Type B pancreatic cell (in vitro differentiated cells): ENCODE results near the gene CREG2. TPM values are rescaled to one million over a fixed set of nuclear protein-coding genes. Genes with fewer than 3 reads are reported as not detected.
A peak's percentile ranks its signal among the peaks of the same experiment; 100 is the strongest.

Source experiments
- DNase-seq: peaks from one replicate; pipeline ENCODE4 v3.0.0; 2021; ENCODE audit warnings: mixed read lengths; ENCODE audit not compliant: unreplicated experiment; ENCODE audit errors: extremely low spot score
- H3K27ac Mint-ChIP-seq: 2 replicates; pipeline ENCODE4 v1.8.0; 2021; ENCODE audit warnings: mild to moderate bottlenecking, mixed read lengths
- H3K27me3 Mint-ChIP-seq: 2 replicates; pipeline ENCODE4 v1.8.0; 2021; ENCODE audit warnings: mixed read lengths
- H3K36me3 Mint-ChIP-seq: 2 replicates; pipeline ENCODE4 v1.8.0; 2021; ENCODE audit warnings: mixed read lengths
- H3K4me1 Mint-ChIP-seq: one replicate; pipeline ENCODE4 v1.8.0; 2021; ENCODE audit warnings: mixed read lengths; ENCODE audit not compliant: unreplicated experiment
- H3K4me3 Mint-ChIP-seq: 2 replicates; pipeline ENCODE4 v1.8.0; 2021; ENCODE audit warnings: mild to moderate bottlenecking, mixed read lengths
- H3K9me3 Mint-ChIP-seq: 2 replicates; pipeline ENCODE4 v1.8.0; 2021; ENCODE audit warnings: mixed read lengths
- CTCF ChIP-seq: fragments of 200-600 bp; sonication (generic); conservative IDR thresholded peaks from 2 replicates; pipeline ENCODE4 v1.5.0; 2021; ENCODE audit warnings: antibody characterized with exemption, mild to moderate bottlenecking
- total RNA-seq: library from RNA; stranded (reverse); gene quantifications from 2 replicates; pipeline ENCODE4 v1.2.1, GENCODE V29; 2021; ENCODE audit warnings: low replicate concordance

Gene CREG2
- total RNA-seq, 1 donor from 2014 or later, result 1.9 TPM

- TF ChIP-seq CTCF, result no peak
- Mint-ChIP-seq H3K27ac (peak overlapping the region; percentile 27), H3K4me3 (peak overlapping the region; percentile 50), H3K9me3 (no peaks in the 10 kb centered on the region), H3K36me3 (peaks cover 3% of the 10 kb centered on the region), H3K4me1 (no peaks in the 10 kb centered on the region), H3K27me3 (peaks cover 75% of the 10 kb centered on the region)
- no peak for DNase-seq
Observed at GRCh38 chr2:101396316-101396717, 9.0 kb upstream of the CREG2 start.

- Mint-ChIP-seq H3K27me3 (peaks cover 69% of the 10 kb centered on the region), H3K27ac (peak overlapping the region; percentile 27)
- no peak for DNase-seq
Observed at GRCh38 chr2:101395545-101396315, 8.4 kb upstream of the CREG2 start.

GRCh38 chr2:101388232-101388631, 929 bp upstream of the CREG2 start:
- Mint-ChIP-seq H3K27ac (peak overlapping the region; percentile 34), H3K4me3 (peak overlapping the region; percentile 79), H3K36me3 (no peaks in the 10 kb centered on the region), H3K9me3 (no peaks in the 10 kb centered on the region), H3K4me1 (peaks cover 4% of the 10 kb centered on the region), H3K27me3 (peaks cover 74% of the 10 kb centered on the region)
- no peak for DNase-seq
- no peak for TF ChIP-seq CTCF

More at GRCh38 chr2:101395545-101396315, 8.4 kb upstream of the CREG2 start:
- Mint-ChIP-seq H3K36me3 (peaks cover 3% of the 10 kb centered on the region), H3K9me3 (no peaks in the 10 kb centered on the region), H3K4me3 (peak overlapping the region; percentile 50), H3K4me1 (no peaks in the 10 kb centered on the region)
- no peak for TF ChIP-seq CTCF

- H3K36me3 Mint-ChIP-seq, result no peaks in the 10 kb centered on the region
- H3K27me3 Mint-ChIP-seq, result peaks cover 70% of the 10 kb centered on the region
- no peak for DNase-seq
- H3K4me3 Mint-ChIP-seq, result peak overlapping the region; percentile 81
- no peak for TF ChIP-seq CTCF
- H3K4me1 Mint-ChIP-seq, result peaks cover 4% of the 10 kb centered on the region
- H3K9me3 Mint-ChIP-seq, result no peaks in the 10 kb centered on the region
- no peak overlapping the region for H3K27ac Mint-ChIP-seq
Observed at GRCh38 chr2:101386599-101387150, 628 bp downstream of the CREG2 start.

GRCh38 chr2:101383016-101383541, 4.2 kb downstream of the CREG2 start:
- Mint-ChIP-seq H3K27me3 (peaks cover 59% of the 10 kb centered on the region), H3K27ac (no peak overlapping the region)
- no peak for DNase-seq

More at GRCh38 chr2:101383016-101383541, 4.2 kb downstream of the CREG2 start:
- H3K9me3 Mint-ChIP-seq, result no peaks in the 10 kb centered on the region
- H3K4me3 Mint-ChIP-seq, result no peak overlapping the region
- no peaks in the 10 kb centered on the region for H3K36me3 Mint-ChIP-seq
- no peaks in the 10 kb centered on the region for H3K4me1 Mint-ChIP-seq
- no peak for TF ChIP-seq CTCF
